ENCODE measurements around the gene ACSL1. TPM values are rescaled to one million over a fixed set of nuclear protein-coding genes. Genes with fewer than 3 reads are reported as not detected.
A peak's percentile ranks its signal among the peaks of the same experiment; 100 is the strongest.

The ACSL1 gene
- total and polyA plus RNA-seq, 9 of the 15 experiments (the other 6 are each of a cell fraction or from before 2014, with no cell fraction given): 6.7 to 24.1 (median 15.0) TPM

DNA sequence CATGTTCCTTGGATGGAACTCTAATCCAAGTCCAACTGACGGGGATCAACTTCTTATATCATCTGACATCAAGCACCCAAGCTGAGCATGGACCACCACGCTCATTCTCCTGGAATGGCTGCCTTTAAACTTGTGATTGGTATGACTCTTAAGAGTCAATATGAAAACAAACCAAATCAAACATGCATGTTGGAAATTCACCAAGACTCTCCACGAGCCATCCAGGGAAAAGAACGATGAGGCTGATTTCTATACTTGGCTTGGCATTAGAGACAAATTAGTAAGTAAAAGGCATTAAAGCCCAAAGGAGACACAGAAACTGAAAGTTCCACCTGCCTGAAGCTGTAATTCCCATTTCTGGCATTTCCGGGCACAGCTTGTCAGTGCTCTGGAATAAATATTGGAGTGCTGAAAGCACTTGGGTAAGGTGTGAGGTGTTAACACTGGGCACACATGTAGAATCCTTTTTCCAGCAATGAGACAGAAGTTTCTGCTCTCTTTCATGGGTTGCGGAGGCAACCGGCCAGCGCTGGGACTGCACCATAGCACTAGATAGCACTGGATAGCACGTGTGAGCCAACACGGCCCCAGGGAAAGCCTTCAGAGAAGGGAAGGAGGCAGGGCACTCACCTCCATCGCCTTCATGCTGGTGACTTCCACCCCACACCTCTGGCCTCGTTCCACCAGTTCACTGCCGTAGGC is 49.8 kb downstream of the ACSL1 start:
- TF ChIP-seq ZNF699 (CRISPR knock-in tag; IDR thresholded peaks at IDR 0.05; ENCODE audit: insufficient replicate concordance): no peak
- H3K4me3 ChIP-seq: no peak overlapping the region
- no peak overlapping the region for H3K9ac ChIP-seq (ENCODE audit: insufficient read depth in 1 of 2, low read depth in 2 of 2, low read length in 2 of 2)
- ChIA-PET CTCF (ENCODE audit: low intra/inter-chr PET ratio) (no interaction called here), POLR2A (no interaction called here)
- no peak for FAIRE-seq
- H3K36me3 ChIP-seq (ENCODE audit: control insufficient read depth, insufficient read depth, low read length): no peaks in the 10 kb centered on the region
- H3K9me1 ChIP-seq (ENCODE audit: control insufficient read depth, insufficient read depth, low read length): no peaks in the 10 kb centered on the region
- no peak for ATAC-seq
- intact Hi-C loops (cut with micrococcal nuclease) (no loop called here), in situ Hi-C loops (cut with MboI) (no loop called here)
- no peak overlapping the region for H3K4me2 ChIP-seq (ENCODE audit: insufficient read depth, low read length)
- H3K27ac ChIP-seq (ENCODE audit: extremely low read depth, low read depth, low read length): no peak overlapping the region
- no peaks in the 10 kb centered on the region for H4K20me1 ChIP-seq (replicated peaks; ENCODE audit: control insufficient read depth, insufficient read depth, low read length)
- no peaks in the 10 kb centered on the region for H3K4me1 ChIP-seq (replicated peaks in 1 of 2; ENCODE audit: control insufficient read depth in 2 of 2, insufficient read depth in 2 of 2, low read length in 2 of 2)
- H3K27me3 ChIP-seq (ENCODE audit: control insufficient read depth in 2 of 2, insufficient read depth in 2 of 2, low read length in 2 of 2): no peaks in the 10 kb centered on the region
- no TSS peak for BruUV-seq (replicated peaks)
- no peaks in the 10 kb centered on the region for H3K9me3 ChIP-seq (replicated peaks; ENCODE audit: control insufficient read depth, insufficient read depth, low read depth, low read length)
- no peak overlapping the region for H2AFZ ChIP-seq (ENCODE audit: low read depth, low read length)
- no peaks in the 10 kb centered on the region for H3K79me2 ChIP-seq (ENCODE audit: control insufficient read depth, insufficient read depth, low read length)
- no peak for DNase-seq (ENCODE audit: extremely low read depth in 1 of 4, low spot score in 3 of 4)
- WGBS (ENCODE audit: insufficient coverage, low coverage, missing lambda C conversion rate): 60% methylated on average over 13 of the region's 13 CpGs

DNA sequence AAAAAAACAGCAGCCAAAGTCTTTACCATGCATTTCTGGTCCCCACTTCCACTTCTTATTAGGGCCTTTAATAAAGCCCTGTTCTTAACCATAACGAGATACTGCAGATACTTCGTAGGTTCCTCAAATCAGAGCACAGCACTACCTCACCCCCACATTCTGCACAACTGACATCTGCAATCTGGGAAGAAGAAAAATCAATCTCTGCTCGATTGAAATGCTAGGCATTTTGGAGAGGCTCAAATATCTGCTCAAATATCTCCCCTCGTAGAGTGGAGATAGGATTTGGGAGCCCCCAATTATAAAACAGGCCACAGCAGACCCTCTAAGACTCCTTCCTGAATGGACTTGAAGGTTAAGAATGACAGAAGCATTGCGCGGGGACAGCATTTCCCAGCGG is 51.6 kb downstream of the ACSL1 start:
- Histone ChIP-seq H3K36me3 (ENCODE audit: control insufficient read depth, insufficient read depth, low read length) (no peaks in the 10 kb centered on the region), H2AFZ (ENCODE audit: low read depth, low read length) (no peak overlapping the region), H3K9ac (ENCODE audit: insufficient read depth in 1 of 2, low read depth in 2 of 2, low read length in 2 of 2) (no peak overlapping the region), H3K4me1 (replicated peaks in 1 of 2; ENCODE audit: control insufficient read depth in 2 of 2, insufficient read depth in 2 of 2, low read length in 2 of 2) (no peaks in the 10 kb centered on the region), H4K20me1 (replicated peaks; ENCODE audit: control insufficient read depth, insufficient read depth, low read length) (no peaks in the 10 kb centered on the region), H3K9me3 (replicated peaks; ENCODE audit: control insufficient read depth, insufficient read depth, low read depth, low read length) (no peaks in the 10 kb centered on the region), H3K4me3 (no peak overlapping the region), H3K9me1 (ENCODE audit: control insufficient read depth, insufficient read depth, low read length) (no peaks in the 10 kb centered on the region), H3K4me2 (ENCODE audit: insufficient read depth, low read length) (no peak overlapping the region), H3K27me3 (ENCODE audit: control insufficient read depth in 2 of 2, insufficient read depth in 2 of 2, low read length in 2 of 2) (no peaks in the 10 kb centered on the region), H3K79me2 (ENCODE audit: control insufficient read depth, insufficient read depth, low read length) (no peaks in the 10 kb centered on the region), H3K27ac (ENCODE audit: extremely low read depth, low read depth, low read length) (no peak overlapping the region)
- WGBS (ENCODE audit: insufficient coverage, low coverage, missing lambda C conversion rate): 57% methylated on average over 7 of the region's 7 CpGs
- TF ChIP-seq ZKSCAN3 (CRISPR knock-in tag; IDR thresholded peaks at IDR 0.05): no peak
- peak; percentile 30 to 56; a peak in 2 of 4 replicates for TF ChIP-seq KDM1A (IDR thresholded peaks at IDR 0.05)
- DNase-seq (ENCODE audit: extremely low read depth in 1 of 4, low spot score in 3 of 4): no peak
- ATAC-seq: no peak
- in situ Hi-C loops (cut with MboI) (no loop called here), intact Hi-C loops (cut with micrococcal nuclease) (no loop called here)
- ChIA-PET POLR2A (no interaction called here), CTCF (ENCODE audit: low intra/inter-chr PET ratio) (no interaction called here)
- no peak for FAIRE-seq
- no TSS peak for BruUV-seq (replicated peaks)

Data from K562 (cell line).